Neural cell (in vitro differentiated cells): Measurements from ENCODE around the gene NEBL. TPM values are rescaled to one million over a fixed set of nuclear protein-coding genes. Genes with fewer than 3 reads are reported as not detected.
A peak's percentile ranks its signal among the peaks of the same experiment; 100 is the strongest.

Source experiments
- H2AFZ ChIP-seq: fragments of 200-600, 300-800 bp; sonication (generic), shearing (Covaris generic); 2 replicates; pipeline ENCODE4 v1.6.0; 2014; ENCODE audit warnings: low read depth, mild to moderate bottlenecking, antibody characterized with exemption, low read length, moderate library complexity
- H3F3A ChIP-seq: fragments of 200-600 bp; shearing (Covaris generic); 2 replicates; pipeline ENCODE4 v1.6.1; 2016; ENCODE audit warnings: mild to moderate bottlenecking, moderate library complexity, mixed read lengths, antibody characterized with exemption, low read length; ENCODE audit not compliant: insufficient read depth, poor library complexity, severe bottlenecking
- H3K27ac ChIP-seq: fragments of 200-600, 300-800 bp; sonication (generic), shearing (Covaris generic); 2 replicates; pipeline ENCODE4 v1.5.1; 2014; ENCODE audit warnings: mild to moderate bottlenecking, low read length, moderate library complexity
- H3K27me3 ChIP-seq: fragments of 300-800, 200-600 bp; sonication (generic), shearing (Covaris generic); 2 replicates; pipeline ENCODE4 v1.6.0; 2014; ENCODE audit warnings: mild to moderate bottlenecking, low read depth, low read length, moderate library complexity; ENCODE audit not compliant: insufficient read depth
- H3K36me3 ChIP-seq: fragments of 300-800, 200-600 bp; sonication (generic), shearing (Covaris generic); 2 replicates; pipeline ENCODE4 v1.5.1; 2014; ENCODE audit warnings: mild to moderate bottlenecking, antibody characterized with exemption, low read length, moderate library complexity; ENCODE audit not compliant: insufficient read depth
- H3K4me2 ChIP-seq: fragments of 300-800, 200-600 bp; sonication (generic), shearing (Covaris generic); 2 replicates; pipeline ENCODE4 v1.6.0; 2014; ENCODE audit warnings: mild to moderate bottlenecking, low read length
- H3K4me3 ChIP-seq: fragments of 300-800, 200-600 bp; sonication (generic), shearing (Covaris generic); 2 replicates; pipeline ENCODE4 v1.5.1; 2014; ENCODE audit warnings: mild to moderate bottlenecking, low read length, moderate library complexity
- H3K79me2 ChIP-seq: fragments of 200-600 bp; shearing (Covaris generic); replicated peaks from 2 replicates; pipeline ENCODE4 v1.6.0; 2014; ENCODE audit warnings: mild to moderate bottlenecking, low read length, moderate library complexity; ENCODE audit not compliant: insufficient read depth
- H3K9ac ChIP-seq: fragments of 300-800, 200-600 bp; sonication (generic), shearing (Covaris generic); 2 replicates; pipeline ENCODE4 v1.6.1; 2016; ENCODE audit warnings: mild to moderate bottlenecking, low read length, mixed read lengths
- H3K9me2 ChIP-seq: fragments of 200-600 bp; shearing (Covaris generic); 2 replicates; pipeline ENCODE4 v1.6.1; 2016; ENCODE audit warnings: mild to moderate bottlenecking, low read length, mixed read lengths; ENCODE audit not compliant: insufficient read depth
- H3K9me3 ChIP-seq: fragments of 200-600, 300-800 bp; sonication (generic), shearing (Covaris generic); 2 replicates; pipeline ENCODE4 v1.6.1; 2016; ENCODE audit warnings: mild to moderate bottlenecking, mixed run types, low read length, moderate library complexity, mixed read lengths
- H4K20me1 ChIP-seq: fragments of 200-600 bp; shearing (Covaris generic); 2 replicates; pipeline ENCODE4 v1.6.1; 2016; ENCODE audit warnings: mild to moderate bottlenecking, mixed run types; ENCODE audit not compliant: insufficient read depth
- EP300 ChIP-seq: fragments of 450-650 bp; conservative IDR thresholded peaks from 2 replicates; pipeline ENCODE4 v1.6.1; 2014; ENCODE audit warnings: antibody characterized with exemption, mild to moderate bottlenecking, moderate library complexity; ENCODE audit not compliant: poor library complexity, severe bottlenecking
- EZH2 ChIP-seq: fragments of 200-600, 300-800 bp; shearing (Covaris generic), sonication (generic); IDR thresholded peaks from 2 replicates; pipeline ENCODE4 v1.6.1; 2014; ENCODE audit warnings: antibody characterized with exemption, low read length, borderline replicate concordance, mild to moderate bottlenecking; ENCODE audit not compliant: insufficient read depth, poor library complexity, severe bottlenecking
- MXI1 ChIP-seq: fragments of 450-650 bp; conservative IDR thresholded peaks from 2 replicates; pipeline ENCODE4 v1.6.1; 2014; ENCODE audit warnings: antibody characterized with exemption, mild to moderate bottlenecking; ENCODE audit not compliant: poor library complexity, severe bottlenecking
- POLR2AphosphoS5 ChIP-seq: IDR thresholded peaks from 2 replicates; pipeline ENCODE4 v1.6.1; 2012
- RAD21 ChIP-seq: fragments of 450-650 bp; conservative IDR thresholded peaks from 2 replicates; pipeline ENCODE4 v1.6.1; 2014; ENCODE audit warnings: antibody characterized with exemption, mild to moderate bottlenecking, moderate library complexity
- SMC3 ChIP-seq: fragments of 450-650 bp; conservative IDR thresholded peaks from 2 replicates; pipeline ENCODE4 v1.6.1; 2014; ENCODE audit warnings: antibody characterized with exemption, mild to moderate bottlenecking, moderate library complexity; ENCODE audit not compliant: poor library complexity
- polyA plus RNA-seq: library from polyadenylated mRNA; depleted of rRNA; stranded (reverse); fragments of >200 nt; gene quantifications from 2 replicates; pipeline ENCODE4 v1.2.3, GENCODE V29; 2014
- TF ChIP-seq, protein P1 (sequence below): IDR thresholded peaks from 2 replicates; pipeline ENCODE4 v1.6.1; 2012; ENCODE audit warnings: borderline replicate concordance
- TF ChIP-seq, protein P2 (sequence below): fragments of 450-650 bp; IDR thresholded peaks from 2 replicates; pipeline ENCODE4 v1.5.1; 2014; ENCODE audit warnings: antibody characterized with exemption, mild to moderate bottlenecking, moderate library complexity; ENCODE audit not compliant: poor library complexity, severe bottlenecking

Gene NEBL
- polyA plus RNA-seq, 1 donor from 2014 or later, result 16.3 TPM

DNA sequence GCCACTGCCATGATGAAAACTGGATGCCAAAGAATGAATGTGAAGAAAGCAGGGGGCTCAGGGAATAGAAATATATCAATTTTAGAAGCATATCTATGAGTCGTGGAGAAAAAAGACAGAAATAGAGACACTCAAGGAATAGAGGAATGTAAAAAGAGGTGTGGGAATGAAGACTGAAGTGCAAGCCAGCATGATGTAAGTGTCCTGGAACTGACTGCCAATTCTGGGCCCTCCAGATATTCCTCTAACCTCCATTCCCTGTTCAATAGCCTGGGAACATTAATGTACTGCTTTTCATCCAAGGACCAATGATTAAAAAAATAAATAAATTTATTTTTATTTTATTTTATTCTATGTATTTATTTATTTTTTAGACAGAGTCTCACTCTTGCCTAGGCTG is 40.6 kb downstream of the NEBL start:
- H3F3A ChIP-seq, result no peaks in the 10 kb centered on the region
- no peak overlapping the region for H3K27ac ChIP-seq
- H3K9me3 ChIP-seq, result no peaks in the 10 kb centered on the region
- H3K9me2 ChIP-seq, result no peaks in the 10 kb centered on the region
- no peaks in the 10 kb centered on the region for H3K79me2 ChIP-seq
- no peak overlapping the region for H3K4me2 ChIP-seq
- no peak overlapping the region for H3K4me3 ChIP-seq
- H4K20me1 ChIP-seq, result no peaks in the 10 kb centered on the region
- TF ChIP-seq EP300 (no peak), POLR2AphosphoS5 (no peak), EZH2 (no peak), MXI1 (no peak), SMC3 (no peak), RAD21 (no peak)
- TF ChIP-seq, protein P1, sequence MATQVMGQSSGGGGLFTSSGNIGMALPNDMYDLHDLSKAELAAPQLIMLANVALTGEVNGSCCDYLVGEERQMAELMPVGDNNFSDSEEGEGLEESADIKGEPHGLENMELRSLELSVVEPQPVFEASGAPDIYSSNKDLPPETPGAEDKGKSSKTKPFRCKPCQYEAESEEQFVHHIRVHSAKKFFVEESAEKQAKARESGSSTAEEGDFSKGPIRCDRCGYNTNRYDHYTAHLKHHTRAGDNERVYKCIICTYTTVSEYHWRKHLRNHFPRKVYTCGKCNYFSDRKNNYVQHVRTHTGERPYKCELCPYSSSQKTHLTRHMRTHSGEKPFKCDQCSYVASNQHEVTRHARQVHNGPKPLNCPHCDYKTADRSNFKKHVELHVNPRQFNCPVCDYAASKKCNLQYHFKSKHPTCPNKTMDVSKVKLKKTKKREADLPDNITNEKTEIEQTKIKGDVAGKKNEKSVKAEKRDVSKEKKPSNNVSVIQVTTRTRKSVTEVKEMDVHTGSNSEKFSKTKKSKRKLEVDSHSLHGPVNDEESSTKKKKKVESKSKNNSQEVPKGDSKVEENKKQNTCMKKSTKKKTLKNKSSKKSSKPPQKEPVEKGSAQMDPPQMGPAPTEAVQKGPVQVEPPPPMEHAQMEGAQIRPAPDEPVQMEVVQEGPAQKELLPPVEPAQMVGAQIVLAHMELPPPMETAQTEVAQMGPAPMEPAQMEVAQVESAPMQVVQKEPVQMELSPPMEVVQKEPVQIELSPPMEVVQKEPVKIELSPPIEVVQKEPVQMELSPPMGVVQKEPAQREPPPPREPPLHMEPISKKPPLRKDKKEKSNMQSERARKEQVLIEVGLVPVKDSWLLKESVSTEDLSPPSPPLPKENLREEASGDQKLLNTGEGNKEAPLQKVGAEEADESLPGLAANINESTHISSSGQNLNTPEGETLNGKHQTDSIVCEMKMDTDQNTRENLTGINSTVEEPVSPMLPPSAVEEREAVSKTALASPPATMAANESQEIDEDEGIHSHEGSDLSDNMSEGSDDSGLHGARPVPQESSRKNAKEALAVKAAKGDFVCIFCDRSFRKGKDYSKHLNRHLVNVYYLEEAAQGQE, result no peak
- TF ChIP-seq, protein P2, sequence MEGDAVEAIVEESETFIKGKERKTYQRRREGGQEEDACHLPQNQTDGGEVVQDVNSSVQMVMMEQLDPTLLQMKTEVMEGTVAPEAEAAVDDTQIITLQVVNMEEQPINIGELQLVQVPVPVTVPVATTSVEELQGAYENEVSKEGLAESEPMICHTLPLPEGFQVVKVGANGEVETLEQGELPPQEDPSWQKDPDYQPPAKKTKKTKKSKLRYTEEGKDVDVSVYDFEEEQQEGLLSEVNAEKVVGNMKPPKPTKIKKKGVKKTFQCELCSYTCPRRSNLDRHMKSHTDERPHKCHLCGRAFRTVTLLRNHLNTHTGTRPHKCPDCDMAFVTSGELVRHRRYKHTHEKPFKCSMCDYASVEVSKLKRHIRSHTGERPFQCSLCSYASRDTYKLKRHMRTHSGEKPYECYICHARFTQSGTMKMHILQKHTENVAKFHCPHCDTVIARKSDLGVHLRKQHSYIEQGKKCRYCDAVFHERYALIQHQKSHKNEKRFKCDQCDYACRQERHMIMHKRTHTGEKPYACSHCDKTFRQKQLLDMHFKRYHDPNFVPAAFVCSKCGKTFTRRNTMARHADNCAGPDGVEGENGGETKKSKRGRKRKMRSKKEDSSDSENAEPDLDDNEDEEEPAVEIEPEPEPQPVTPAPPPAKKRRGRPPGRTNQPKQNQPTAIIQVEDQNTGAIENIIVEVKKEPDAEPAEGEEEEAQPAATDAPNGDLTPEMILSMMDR, result no peak
- H3K27me3 ChIP-seq, result no peaks in the 10 kb centered on the region
- no peak overlapping the region for H2AFZ ChIP-seq
- H3K36me3 ChIP-seq, result no peaks in the 10 kb centered on the region
- H3K9ac ChIP-seq, result no peak overlapping the region

- Histone ChIP-seq H3K36me3 (no peaks in the 10 kb centered on the region), H3F3A (no peaks in the 10 kb centered on the region), H3K4me3 (no peak overlapping the region), H3K9ac (no peak overlapping the region), H2AFZ (no peak overlapping the region), H3K79me2 (no peaks in the 10 kb centered on the region), H3K27me3 (no peaks in the 10 kb centered on the region), H3K9me2 (no peaks in the 10 kb centered on the region), H3K27ac (no peak overlapping the region), H3K9me3 (no peaks in the 10 kb centered on the region), H3K4me2 (no peak overlapping the region), H4K20me1 (no peaks in the 10 kb centered on the region)
- TF ChIP-seq RAD21 (peak; percentile 78), SMC3 (peak; percentile 77)
- TF ChIP-seq, protein P1, result no peak
- TF ChIP-seq, protein P2, result peak; percentile 70
Measured at GRCh38 chr10:20855398-20856038, 41.6 kb downstream of the NEBL start.
